PC-9 (cell line): Measurements from ENCODE around the gene FBN3.

Experiments used
- EZH2 ChIP-seq: fragments of 200-600 bp; sonication (generic); IDR thresholded peaks from 2 replicates; pipeline ENCODE4 v1.8.0; 2017; ENCODE audit warnings: antibody characterized with exemption, low read depth
- TF ChIP-seq, protein P1 (sequence below): fragments of 200-600 bp; sonication (generic); conservative IDR thresholded peaks from 2 replicates; pipeline ENCODE4 v1.6.1; 2017; ENCODE audit warnings: mixed run types, antibody characterized with exemption, mild to moderate bottlenecking, moderate library complexity

- TF ChIP-seq, protein P1, sequence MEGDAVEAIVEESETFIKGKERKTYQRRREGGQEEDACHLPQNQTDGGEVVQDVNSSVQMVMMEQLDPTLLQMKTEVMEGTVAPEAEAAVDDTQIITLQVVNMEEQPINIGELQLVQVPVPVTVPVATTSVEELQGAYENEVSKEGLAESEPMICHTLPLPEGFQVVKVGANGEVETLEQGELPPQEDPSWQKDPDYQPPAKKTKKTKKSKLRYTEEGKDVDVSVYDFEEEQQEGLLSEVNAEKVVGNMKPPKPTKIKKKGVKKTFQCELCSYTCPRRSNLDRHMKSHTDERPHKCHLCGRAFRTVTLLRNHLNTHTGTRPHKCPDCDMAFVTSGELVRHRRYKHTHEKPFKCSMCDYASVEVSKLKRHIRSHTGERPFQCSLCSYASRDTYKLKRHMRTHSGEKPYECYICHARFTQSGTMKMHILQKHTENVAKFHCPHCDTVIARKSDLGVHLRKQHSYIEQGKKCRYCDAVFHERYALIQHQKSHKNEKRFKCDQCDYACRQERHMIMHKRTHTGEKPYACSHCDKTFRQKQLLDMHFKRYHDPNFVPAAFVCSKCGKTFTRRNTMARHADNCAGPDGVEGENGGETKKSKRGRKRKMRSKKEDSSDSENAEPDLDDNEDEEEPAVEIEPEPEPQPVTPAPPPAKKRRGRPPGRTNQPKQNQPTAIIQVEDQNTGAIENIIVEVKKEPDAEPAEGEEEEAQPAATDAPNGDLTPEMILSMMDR: no peak
- TF ChIP-seq EZH2: no peak
These were observed 120.4 kb downstream of the FBN3 start for GRCh38 chr19:8028951-8029491.
